Aorta (tissue), 5 donors: ENCODE results near the gene C11orf52. TPM values are rescaled to one million over a fixed set of nuclear protein-coding genes. Genes with fewer than 3 reads are reported as not detected.

ENCODE experiments used
- ATAC-seq: fragments of 200-7000 bp; cut with Tn5 transposase; one replicate; pipeline ENCODE4 v1.9.1; 2022; ENCODE audit warnings: moderate library complexity; ENCODE audit not compliant: low FRiP score
- DNase-seq, 2 donors: peaks; one replicate each; pipeline ENCODE4 v3.0.0-alpha.2; 2020
- H3K27ac ChIP-seq, 2 donors: one replicate each; pipeline ENCODE4 v1.5.1; 2013; ENCODE audit warnings: low read length in 2 of 2, mild to moderate bottlenecking in 2 of 2, moderate library complexity in 2 of 2, control low read depth in 1 of 2, inconsistent platforms in 1 of 2, low read depth in 1 of 2
- H3K27me3 ChIP-seq, 2 donors: one replicate each; pipeline ENCODE4 v1.6.1; 2013; ENCODE audit warnings: control low read depth in 1 of 2, low read length in 1 of 2, mild to moderate bottlenecking in 1 of 2, moderate library complexity in 1 of 2; ENCODE audit not compliant: insufficient read depth in 2 of 2, control insufficient read depth in 1 of 2
- H3K36me3 ChIP-seq, 2 donors: one replicate each; pipeline ENCODE4 v1.6.1; 2013; ENCODE audit warnings: control low read depth in 1 of 2, low read length in 1 of 2, mild to moderate bottlenecking in 1 of 2; ENCODE audit not compliant: insufficient read depth in 2 of 2, control insufficient read depth in 1 of 2
- H3K4me1 ChIP-seq, 2 donors: one replicate each; pipeline ENCODE4 v1.6.1; 2013; ENCODE audit warnings: low read length in 2 of 2, control low read depth in 1 of 2, mild to moderate bottlenecking in 1 of 2, moderate library complexity in 1 of 2; ENCODE audit not compliant: insufficient read depth in 2 of 2, control insufficient read depth in 1 of 2
- H3K4me3 ChIP-seq, 2 donors: one replicate each; pipeline ENCODE4 v1.5.1; 2013; ENCODE audit warnings: low read length in 2 of 2, control low read depth in 1 of 2, mild to moderate bottlenecking in 1 of 2
- H3K9me3 ChIP-seq: one replicate; pipeline ENCODE4 v1.6.1; 2013; ENCODE audit warnings: mild to moderate bottlenecking, low read length; ENCODE audit not compliant: control insufficient read depth
- WGBS, 2 donors: extraction: QIAGEN DNeasy Blood & Tissue Kit; methylation state at CpG; one replicate each; pipeline ENCODE4 v1.1.7; 2013; 5-methylcytosine and 5-hydroxymethylcytosine counted together
- intact Hi-C, 2 donors: fragments of 100-400 bp; cut with DNase I; formaldehyde crosslinking; loops; one replicate each; pipeline versions ENCODE4 v1.14.2 to v1.15.0; 2022
- polyA plus RNA-seq, 2 donors: library from polyadenylated mRNA; stranded (reverse); fragments of 200-250 nt; gene quantifications; one replicate each; pipeline ENCODE4 v1.2.3, GENCODE V29; 2013
- total RNA-seq, 2 donors: library from RNA; stranded (reverse); fragmentation: NEBNext Ultra II Directional; extraction: Animal tissue kit (Norgen Biotek cat#: 25700); gene quantifications; one replicate each; pipeline ENCODE4 v1.2.1, GENCODE V29; 2021
- donor health status: healthy with polysubstance abuse.
- donor health status: Bipolar disorder and iron deficiency.
- donor health status: DM: no; HTN: no; CAD: no.
- donor health status: DM: no; HTN: no; CAD: no.
- donor health status: DM: yes; HTN: yes; CAD: no.

C11orf52 gene
- total and polyA plus RNA-seq, 4 donors: 2.7 to 5.6 (median 5.2) TPM

- no peaks in the 10 kb centered on the region for H3K27me3 ChIP-seq
- intact Hi-C loops: no loop called here
- no peak overlapping the region for H3K27ac ChIP-seq
- H3K4me1 ChIP-seq: peaks cover 0 to 6% of the 10 kb centered on the region in 2 donors
- H3K36me3 ChIP-seq: no peaks in the 10 kb centered on the region
- DNase-seq (no peak), ATAC-seq (no peak)
- H3K4me3 ChIP-seq: no peak overlapping the region
- H3K9me3 ChIP-seq: no peaks in the 10 kb centered on the region
- WGBS, 2 donors: 89 to 93% methylated on average over 3 of the region's 3 CpGs
Measured at GRCh38 chr11:111917788-111918187, 925 bp upstream of the C11orf52 start.

DNA sequence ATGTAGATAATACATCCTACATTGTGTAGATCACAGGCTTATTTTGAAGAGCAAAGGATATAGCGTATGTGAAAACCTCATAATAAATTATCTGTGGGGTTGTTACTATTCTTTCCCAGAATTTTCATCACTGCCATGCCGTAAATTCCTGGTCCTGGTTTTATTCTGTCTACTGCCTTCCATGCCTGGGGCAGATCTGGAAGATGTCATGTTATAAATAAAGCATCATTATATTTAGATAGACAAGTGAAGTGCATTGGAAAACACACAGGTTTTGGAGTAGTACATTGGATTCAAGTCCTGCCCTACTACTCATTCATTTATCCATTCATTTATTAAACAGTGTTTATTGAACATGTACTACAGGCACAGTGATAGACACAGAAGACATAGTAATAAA is 2.2 kb downstream of the C11orf52 start:
- WGBS, 2 donors: 74 to 93% methylated on average over 2 of the region's 2 CpGs
- DNase-seq (no peak), ATAC-seq (no peak)
- H3K27ac ChIP-seq: no peak overlapping the region
- H3K36me3 ChIP-seq: no peaks in the 10 kb centered on the region
- no peak overlapping the region for H3K4me3 ChIP-seq
- intact Hi-C loops: no loop called here
- H3K27me3 ChIP-seq: no peaks in the 10 kb centered on the region
- H3K9me3 ChIP-seq: no peaks in the 10 kb centered on the region
- peaks cover 0 to 11% of the 10 kb centered on the region in 2 donors for H3K4me1 ChIP-seq

DNA sequence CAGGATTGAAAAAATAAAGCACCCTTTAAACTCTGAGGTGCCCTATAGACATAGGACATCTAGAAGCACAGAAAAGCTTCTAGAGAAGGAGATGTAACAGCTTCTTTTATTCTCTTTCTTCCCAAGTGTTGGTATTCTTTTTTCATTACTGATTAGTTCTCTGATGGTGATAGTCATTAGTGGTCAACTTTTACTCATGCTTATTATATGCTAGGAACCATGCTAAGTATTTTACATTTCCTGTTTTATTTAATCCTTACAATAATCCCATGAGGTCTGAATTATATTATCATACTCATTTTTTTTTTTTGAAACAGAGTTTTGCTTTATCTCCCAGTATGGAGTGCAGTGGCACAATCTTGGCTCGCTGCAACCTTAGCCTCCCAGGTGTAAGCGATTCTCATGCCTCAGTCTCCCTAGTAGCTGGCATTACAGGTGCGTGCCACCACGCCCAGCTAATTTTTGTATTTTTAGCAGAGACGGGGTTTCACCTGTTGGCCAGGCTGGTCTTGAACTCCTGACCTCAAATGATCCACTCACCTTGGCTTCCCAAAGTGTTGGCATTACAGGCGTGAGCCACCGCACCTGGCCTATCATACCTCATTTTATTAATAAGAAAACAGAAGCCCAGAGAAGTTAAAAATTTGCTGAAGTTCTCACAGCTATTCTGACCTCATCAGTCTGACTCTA is 3.0 kb downstream of the C11orf52 start:
- DNase-seq (no peak), ATAC-seq (no peak)
- Histone ChIP-seq H3K4me1 (peaks cover 0 to 6% of the 10 kb centered on the region in 2 donors), H3K4me3 (no peak overlapping the region), H3K9me3 (no peaks in the 10 kb centered on the region), H3K36me3 (no peaks in the 10 kb centered on the region), H3K27me3 (no peaks in the 10 kb centered on the region), H3K27ac (peak overlapping the region in 1 of 2 donors; percentile 41)
- WGBS, 2 donors: 86 to 90% methylated on average over 7 of the region's 7 CpGs
- intact Hi-C loops: no loop called here

- peak; percentile 61 for ATAC-seq
- intact Hi-C loops: no loop called here
- Histone ChIP-seq H3K4me3 (no peak overlapping the region), H3K4me1 (peaks cover 0 to 6% of the 10 kb centered on the region in 2 donors), H3K27ac (peak overlapping the region; percentile 88 to 99), H3K36me3 (no peaks in the 10 kb centered on the region), H3K27me3 (no peaks in the 10 kb centered on the region), H3K9me3 (no peaks in the 10 kb centered on the region)
- 2 to 4% methylated on average over 2 of the region's 2 CpGs for WGBS, 2 donors
- DNase-seq: no peak
Measured at GRCh38 chr11:111922803-111923202, 4.1 kb downstream of the C11orf52 start.

- Histone ChIP-seq H3K27me3 (no peaks in the 10 kb centered on the region), H3K36me3 (no peaks in the 10 kb centered on the region), H3K4me3 (no peak overlapping the region), H3K9me3 (no peaks in the 10 kb centered on the region), H3K4me1 (peaks cover 0 to 6% of the 10 kb centered on the region in 2 donors), H3K27ac (peak overlapping the region; percentile 88 to 99)
- WGBS, 2 donors: 5 to 7% methylated on average over 5 of the region's 5 CpGs
- DNase-seq (peak in 1 of 2 donors; percentile 84), ATAC-seq (peak; percentile 37)
- intact Hi-C loops: no loop called here
Measured at GRCh38 chr11:111923351-111923788, 4.7 kb downstream of the C11orf52 start.

DNA sequence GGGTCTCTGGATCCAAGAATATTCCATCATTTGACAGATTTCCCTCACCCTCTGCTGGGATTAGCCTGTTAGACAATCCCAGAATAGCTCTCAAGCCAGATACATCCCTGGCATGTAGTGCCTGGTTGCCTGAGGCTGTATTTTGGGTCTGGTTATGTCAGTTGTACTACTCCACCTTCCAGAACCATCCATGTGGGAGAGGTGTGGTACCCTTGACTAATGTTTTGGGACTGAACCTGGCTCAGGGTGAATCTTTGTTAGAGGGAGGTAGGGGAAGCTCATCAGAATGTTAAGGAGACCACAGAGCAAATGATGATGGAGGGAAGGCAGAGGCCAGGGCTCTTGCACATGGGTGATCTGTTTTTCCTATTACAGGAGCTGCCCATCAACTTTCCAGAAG is 5.2 kb downstream of the C11orf52 start:
- ATAC-seq: no peak
- H3K4me3 ChIP-seq: no peak overlapping the region
- intact Hi-C loops: no loop called here
- DNase-seq: no peak
- H3K4me1 ChIP-seq: peaks cover 0 to 6% of the 10 kb centered on the region in 2 donors
- H3K27ac ChIP-seq: peak overlapping the region; percentile 88 to 99
- no peaks in the 10 kb centered on the region for H3K27me3 ChIP-seq
- H3K36me3 ChIP-seq: no peaks in the 10 kb centered on the region
- no peaks in the 10 kb centered on the region for H3K9me3 ChIP-seq

DNA sequence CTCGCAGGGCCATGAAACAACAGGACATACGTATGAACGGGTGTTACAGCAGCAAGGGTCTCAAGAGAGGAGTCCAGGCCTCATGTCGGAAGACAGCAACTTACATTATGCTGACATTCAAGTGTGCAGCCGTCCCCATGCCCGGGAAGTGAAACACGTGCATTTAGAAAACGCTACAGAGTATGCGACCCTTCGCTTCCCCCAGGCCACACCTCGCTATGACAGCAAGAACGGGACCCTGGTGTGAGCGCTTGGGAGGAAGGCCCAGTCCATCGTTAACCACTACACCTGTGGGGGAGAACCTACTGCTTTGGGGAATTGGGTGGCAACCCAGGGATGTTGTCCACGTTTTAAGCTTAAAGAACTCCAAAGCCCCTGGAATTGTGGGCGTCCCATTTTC is 7.2 kb downstream of the C11orf52 start:
- no peaks in the 10 kb centered on the region for H3K27me3 ChIP-seq
- peak overlapping the region in 1 of 2 donors; percentile 95 for H3K27ac ChIP-seq
- intact Hi-C loops: no loop called here
- H3K4me1 ChIP-seq: peaks cover 0 to 6% of the 10 kb centered on the region in 2 donors
- no peak overlapping the region for H3K4me3 ChIP-seq
- DNase-seq: no peak
- WGBS, 2 donors: 90 to 92% methylated on average over 16 of the region's 16 CpGs
- no peaks in the 10 kb centered on the region for H3K9me3 ChIP-seq
- H3K36me3 ChIP-seq: no peaks in the 10 kb centered on the region
- no peak for ATAC-seq

DNA sequence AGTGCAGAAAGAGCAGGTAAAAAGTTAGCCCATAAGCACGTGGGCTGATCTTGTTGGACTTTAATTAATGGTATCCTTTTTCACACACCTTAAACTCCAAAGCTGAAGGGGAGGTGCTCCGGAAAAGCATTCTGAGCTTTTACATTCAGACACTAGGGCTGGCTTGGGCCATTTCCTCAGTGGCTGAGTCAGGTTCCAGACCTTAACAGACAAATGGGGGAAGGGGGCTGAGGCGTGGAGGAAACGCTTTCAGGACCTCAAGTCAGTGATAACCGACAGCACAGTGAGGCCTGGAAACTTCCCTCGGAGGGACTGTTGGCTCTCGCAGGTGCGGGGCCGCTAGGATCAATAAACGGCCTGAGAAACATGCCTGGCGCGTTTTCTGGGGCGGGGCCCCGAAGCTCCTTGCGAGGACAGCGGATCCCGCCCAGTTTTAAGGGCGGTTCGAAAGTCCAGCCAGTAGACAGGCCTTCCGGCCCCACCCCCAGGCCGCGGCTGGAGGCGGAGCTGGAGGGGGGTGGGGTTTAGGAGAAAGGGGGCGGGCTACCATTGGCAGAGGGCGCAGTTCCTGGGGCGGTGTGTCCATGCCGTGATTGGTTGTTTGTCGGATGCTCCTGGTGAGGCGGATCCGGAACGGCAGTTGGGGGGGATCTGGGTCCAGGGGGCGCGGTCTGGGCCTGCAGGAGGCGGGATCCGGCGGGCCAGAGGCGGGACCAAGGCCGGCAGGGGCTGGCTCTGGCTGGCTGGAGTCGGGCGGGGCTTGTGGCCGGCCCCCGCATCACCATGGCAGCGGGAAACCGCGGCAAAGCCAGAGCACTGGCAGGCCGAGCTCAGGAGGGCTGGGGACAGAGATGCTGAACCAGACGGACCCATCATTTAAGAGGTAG is 8.0 kb downstream of the C11orf52 start:
- ATAC-seq (peak; percentile 97), DNase-seq (peak; percentile 97 to 98)
- intact Hi-C loops: loop anchor here in 1 of 2 donors (1.0 kb wide), 2 partner anchors 15 to 47 kb away; partner anchors contain the start of genes CFAP68, CRYAB and FDXACB1
- Histone ChIP-seq H3K4me1 (peaks cover 0 to 6% of the 10 kb centered on the region in 2 donors), H3K36me3 (no peaks in the 10 kb centered on the region), H3K27me3 (no peaks in the 10 kb centered on the region), H3K27ac (peak overlapping the region in 1 of 2 donors; percentile 95), H3K4me3 (no peak overlapping the region), H3K9me3 (no peaks in the 10 kb centered on the region)
- WGBS, 2 donors: 0 to 1% methylated on average over 45 to 47 of the region's 47 CpGs
